GM10847 (cell line): Measurements from ENCODE around the gene GPR153.

Experiments
- POLR2A ChIP-seq: IDR thresholded peaks from 2 replicates; pipeline ENCODE4 v1.6.1; 2011; ENCODE audit not compliant: insufficient read length; ENCODE audit errors: extremely low read depth

GPR153 gene

DNA sequence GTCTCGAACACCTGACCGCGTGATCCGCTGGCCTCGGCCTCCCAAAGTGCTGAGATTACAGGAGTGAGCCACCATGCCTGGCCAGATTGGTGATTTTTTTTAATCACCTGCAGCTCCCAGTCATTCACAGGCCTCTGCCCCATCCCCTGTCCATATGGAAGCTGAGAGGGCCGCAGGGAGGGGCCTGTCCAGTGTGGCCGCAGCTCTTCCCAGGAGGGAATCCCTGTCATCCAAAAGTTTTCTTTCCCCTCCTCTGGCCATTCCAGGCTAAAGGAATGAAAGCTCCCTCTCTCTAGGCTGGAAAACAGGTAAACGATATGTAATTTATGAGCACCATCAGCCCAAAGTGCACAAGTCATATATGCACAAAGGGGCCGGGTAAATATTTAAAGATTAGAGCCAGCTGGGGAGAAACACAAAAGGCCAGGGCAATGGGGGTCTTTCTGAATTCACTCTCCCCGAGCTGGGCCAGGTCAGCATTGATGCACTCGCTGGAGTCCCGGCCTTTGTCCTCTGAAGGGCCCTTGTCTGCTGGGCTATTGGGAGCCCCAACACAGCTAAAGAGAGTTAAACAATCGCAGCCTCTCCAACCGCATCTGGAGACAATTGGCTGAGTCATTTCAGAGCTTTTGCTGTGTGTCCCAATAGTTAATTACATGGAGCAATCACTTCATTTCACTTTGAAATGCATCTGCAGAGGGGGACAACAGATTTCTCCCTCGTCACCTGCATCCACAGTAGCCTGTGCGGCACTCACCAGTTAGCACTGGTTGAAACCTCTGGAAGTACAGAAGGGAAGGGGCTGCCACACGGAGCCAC lies 20.7 kb downstream of the GPR153 start:
- no peak for TF ChIP-seq POLR2A

- no peak for TF ChIP-seq POLR2A
Measured at GRCh38 chr1:6239213-6239752, 21.6 kb downstream of the GPR153 start.

DNA sequence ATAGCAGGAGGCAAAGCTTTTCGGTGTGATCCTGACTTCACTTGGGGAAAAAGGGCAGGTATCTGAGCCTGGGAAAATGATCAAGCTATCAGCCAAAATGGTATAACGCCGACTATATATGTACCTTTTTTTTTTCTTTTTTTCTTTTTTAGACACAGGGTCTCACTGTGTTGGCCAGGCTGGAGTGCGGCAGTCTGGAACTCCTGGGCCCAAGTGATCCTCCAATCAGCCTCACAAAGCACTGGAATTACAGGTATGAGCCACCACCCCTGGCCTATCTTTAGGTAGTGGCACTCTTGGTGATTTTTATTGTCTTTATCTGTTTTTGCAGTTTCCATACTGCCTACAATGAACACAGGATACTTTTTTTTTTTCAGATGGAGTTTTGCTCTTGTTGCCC lies 23.8 kb downstream of the GPR153 start:
- no peak for TF ChIP-seq POLR2A

DNA sequence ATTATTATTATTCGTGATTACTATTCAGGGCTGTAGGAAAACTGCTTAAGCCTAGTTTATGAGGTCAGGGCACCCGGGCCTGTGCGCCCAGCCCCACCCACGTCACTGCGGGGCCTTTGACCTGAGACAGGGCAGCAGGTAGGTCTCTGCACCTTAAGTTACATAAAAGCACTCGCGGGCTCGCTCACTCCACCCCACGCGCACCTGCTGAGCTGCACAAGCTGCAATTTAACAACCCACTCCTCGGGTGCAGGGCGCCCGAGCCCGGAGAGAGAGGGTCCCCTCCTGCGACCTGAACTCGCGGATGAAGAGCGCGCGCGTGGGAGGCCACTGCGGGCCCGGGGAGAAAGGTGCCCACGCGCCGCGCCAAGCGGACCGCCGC lies 25.6 kb downstream of the GPR153 start:
- TF ChIP-seq POLR2A: no peak

DNA sequence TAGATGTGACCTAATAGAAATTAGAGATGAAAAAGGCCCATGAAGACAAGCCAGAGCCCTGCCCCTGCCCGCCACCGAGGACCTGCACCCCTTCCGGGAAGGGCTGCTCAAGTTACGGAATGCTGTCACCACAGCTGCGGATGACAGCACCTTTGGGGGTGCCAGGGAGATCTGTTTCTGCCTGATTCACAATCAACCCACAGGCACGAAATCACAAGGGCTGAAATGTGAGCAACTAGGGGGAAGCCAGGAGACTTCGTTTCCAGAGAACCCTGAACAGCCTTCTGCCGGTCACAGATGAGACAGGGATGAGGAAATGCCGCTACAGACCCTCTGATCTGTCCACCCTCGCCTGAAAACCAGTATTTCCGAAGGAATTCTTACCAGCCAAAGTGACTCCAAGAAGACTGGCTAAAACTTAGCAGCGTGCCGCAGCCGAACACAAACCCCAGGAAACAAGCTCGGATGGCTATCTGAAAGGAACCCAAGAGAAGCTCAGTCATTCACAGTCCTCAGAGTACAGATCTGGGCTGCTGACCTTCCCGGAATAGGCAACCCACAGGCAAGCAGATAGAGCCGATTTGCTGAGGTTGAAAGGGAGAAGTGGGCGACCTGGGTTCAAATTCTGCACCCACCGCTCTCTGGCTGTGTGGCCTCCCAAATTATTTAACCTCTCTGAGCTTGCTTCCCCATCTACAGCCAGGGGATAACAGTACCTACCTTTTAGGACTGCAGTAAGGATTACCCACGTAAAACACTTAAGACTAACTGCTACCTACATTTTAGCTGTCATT lies 26.2 kb downstream of the GPR153 start:
- TF ChIP-seq POLR2A: no peak

DNA sequence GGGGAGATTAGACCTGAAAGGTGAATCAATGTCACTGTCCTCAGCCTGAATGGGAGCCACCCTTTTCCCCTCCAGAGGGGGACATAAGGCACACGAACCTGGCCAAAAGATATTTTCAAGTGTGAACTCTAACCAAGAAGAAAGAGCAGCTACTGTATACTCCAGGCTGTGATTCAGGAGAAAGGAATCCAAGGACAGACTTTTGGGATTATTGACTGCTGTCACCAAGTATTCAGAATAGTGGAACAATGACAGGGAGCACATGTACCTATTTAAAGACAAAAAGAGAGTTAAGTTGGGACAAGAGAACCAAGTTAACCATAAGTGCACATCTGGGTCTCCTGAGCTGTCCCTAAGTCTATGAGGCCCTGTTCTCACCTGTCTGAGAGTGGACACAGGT lies 27.5 kb downstream of the GPR153 start:
- no peak for TF ChIP-seq POLR2A

DNA sequence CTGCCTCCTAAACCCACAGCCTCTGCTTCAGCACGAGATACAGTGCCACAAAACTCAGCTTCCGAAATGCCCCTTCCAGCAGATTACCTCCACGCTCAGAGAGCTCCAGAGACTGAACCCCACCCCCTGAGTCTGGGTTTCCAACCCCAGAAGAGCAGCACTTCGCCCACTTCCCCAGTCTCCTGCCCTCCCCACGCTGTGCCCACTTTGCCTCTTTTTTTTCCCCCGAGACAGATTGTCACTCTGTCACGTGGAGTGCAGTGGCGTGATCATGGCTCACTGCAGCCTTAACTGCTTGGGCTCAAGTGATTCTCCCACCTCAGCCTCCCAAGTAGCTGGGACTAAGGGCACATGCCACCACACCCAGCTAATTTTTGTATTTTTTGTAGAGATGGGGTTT lies 35.2 kb downstream of the GPR153 start:
- no peak for TF ChIP-seq POLR2A

- TF ChIP-seq POLR2A: no peak
Measured at GRCh38 chr1:6224718-6225117, 36.2 kb downstream of the GPR153 start.

DNA sequence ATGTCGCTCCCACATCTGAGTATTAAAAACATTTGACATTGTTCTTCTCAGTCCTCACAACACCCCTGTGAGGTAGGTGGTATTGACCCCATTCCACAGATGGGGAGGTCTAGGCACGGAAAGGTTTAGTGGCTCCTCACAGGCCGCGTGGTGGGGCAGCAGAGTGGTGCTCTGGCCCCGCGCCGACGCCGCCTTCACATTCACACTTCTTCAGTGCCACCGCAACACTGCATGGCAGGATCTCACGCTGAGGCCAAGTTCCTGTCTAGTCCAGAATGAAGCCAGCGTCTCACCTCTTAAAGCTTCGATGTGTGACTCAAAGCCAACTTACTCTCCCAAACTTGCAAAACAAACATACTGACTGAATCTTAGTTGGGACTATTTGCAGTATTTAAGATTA lies 37.3 kb downstream of the GPR153 start:
- no peak for TF ChIP-seq POLR2A

GRCh38 chr1:6222636-6223035 lies 38.3 kb downstream of the GPR153 start:
- TF ChIP-seq POLR2A: no peak

DNA sequence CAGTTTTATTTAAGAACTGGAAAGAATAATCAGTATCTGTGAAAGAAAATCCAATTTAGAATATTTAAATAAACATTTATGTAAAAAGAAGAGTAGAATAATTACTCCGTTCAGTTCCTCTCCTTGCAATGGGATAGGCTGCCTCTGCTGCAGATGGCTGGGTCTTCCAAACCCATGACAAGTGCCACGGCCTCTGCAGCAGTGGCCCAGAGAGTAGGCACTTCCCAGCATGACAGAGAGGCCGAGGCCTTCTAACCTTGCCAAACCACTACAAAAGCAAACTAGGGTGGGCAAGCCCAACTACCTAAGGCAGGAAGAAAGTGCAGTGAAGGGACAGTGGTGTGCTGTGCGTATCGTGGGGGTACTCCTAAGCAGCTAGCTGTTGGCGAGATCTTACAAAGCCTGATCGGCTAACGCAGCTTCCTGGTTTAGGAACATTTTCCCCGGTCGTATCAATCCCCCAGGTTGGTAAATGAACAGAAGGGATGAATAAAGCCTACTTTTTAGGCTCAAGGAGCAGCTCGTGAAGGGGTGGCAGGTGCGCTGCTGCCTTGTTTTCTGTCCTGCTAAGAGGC lies 39.6 kb downstream of the GPR153 start:
- no peak for TF ChIP-seq POLR2A

- TF ChIP-seq POLR2A: no peak
Measured at GRCh38 chr1:6220236-6220635, 40.7 kb downstream of the GPR153 start.

DNA sequence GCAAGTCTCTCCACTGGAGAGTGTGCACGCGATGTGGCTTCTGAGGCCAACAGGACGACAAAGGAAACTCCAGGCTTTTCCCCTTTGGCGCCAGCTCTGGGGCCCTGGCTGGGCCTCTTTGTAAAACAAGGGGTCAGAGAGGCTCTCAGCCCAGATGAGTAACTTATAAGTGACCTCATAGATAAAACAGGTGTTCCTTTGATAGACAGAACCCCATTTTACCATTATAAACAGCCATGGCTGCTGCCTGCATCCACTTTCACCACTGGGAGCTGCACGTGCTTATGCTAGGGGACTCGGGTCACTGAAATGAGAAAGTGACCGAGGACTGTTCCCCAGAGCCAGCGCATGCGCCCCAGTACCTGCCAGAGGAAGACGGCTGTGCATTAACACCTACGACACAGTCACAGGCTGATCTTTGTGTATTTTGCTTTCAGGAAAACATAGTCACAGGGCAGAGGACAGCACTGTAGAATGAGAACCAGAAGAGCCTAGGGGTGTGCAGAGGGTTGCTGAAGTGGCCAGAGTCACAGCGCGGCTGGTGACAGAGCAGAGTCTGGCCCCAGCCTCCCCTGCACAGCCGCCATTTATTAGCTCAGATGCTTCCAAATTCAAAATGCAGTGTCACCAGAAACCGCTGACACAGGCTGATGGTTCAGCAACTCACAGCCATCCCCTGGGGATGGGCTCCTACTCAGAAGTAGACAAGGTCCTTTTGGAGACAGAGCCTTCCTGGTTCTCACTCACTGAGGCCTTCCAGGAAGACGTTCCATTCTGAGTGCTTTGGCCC lies 42.3 kb downstream of the GPR153 start:
- no peak for TF ChIP-seq POLR2A

- no peak for TF ChIP-seq POLR2A
Measured at GRCh38 chr1:6212193-6212959, 48.5 kb downstream of the GPR153 start.
